CD4-positive, alpha-beta memory T cell (primary cell): ENCODE measurements around the gene ASCC3. TPM values are rescaled to one million over a fixed set of nuclear protein-coding genes. Genes with fewer than 3 reads are reported as not detected.
"Not testable (repeated sequence)": the region's sequence is repeated elsewhere in the genome, so short reads cannot be mapped to it uniquely, and the experiment has no call there.

Source experiments
- CTCF ChIA-PET: fragments of 350-600 bp; sonication (Branson Sonifier 250); formaldehyde crosslinking; loops from one replicate; lab custom pipeline; 2021; ENCODE audit warnings: inconsistent platforms; ENCODE audit not compliant: partially characterized antibody; lab: Charles Lee
- POLR2A ChIA-PET: fragments of 350-600 bp; sonication (Branson Sonifier 250); formaldehyde crosslinking; loops from one replicate; lab custom pipeline; 2021; ENCODE audit not compliant: partially characterized antibody; lab: Charles Lee
- DNase-seq, 5 donors: peaks; one replicate each; pipeline versions ENCODE4 v3.0.0 to v3.0.0-alpha.2; 2020 to 2022; ENCODE audit warnings: mixed read lengths in 1 of 5
- H3K27ac ChIP-seq: one replicate; pipeline ENCODE4 v1.7.0; 2013; ENCODE audit warnings: low read depth, low read length
- H3K27me3 ChIP-seq: 2 replicates; pipeline ENCODE4 v1.7.0; 2013; ENCODE audit warnings: mild to moderate bottlenecking, low read length, moderate library complexity; ENCODE audit not compliant: insufficient read depth
- H3K36me3 ChIP-seq: 2 replicates; pipeline ENCODE4 v1.7.0; 2013; ENCODE audit warnings: mild to moderate bottlenecking, low read length, moderate library complexity; ENCODE audit not compliant: insufficient read depth
- H3K4me1 ChIP-seq: 2 replicates; pipeline ENCODE4 v1.7.0; 2013; ENCODE audit warnings: mild to moderate bottlenecking, low read length, moderate library complexity; ENCODE audit not compliant: insufficient read depth
- H3K4me3 ChIP-seq, 2 donors: one replicate each; pipeline ENCODE4 v1.7.0; 2013; ENCODE audit warnings: low read length in 2 of 2, mild to moderate bottlenecking in 1 of 2
- H3K9me3 ChIP-seq, 2 donors: one replicate each; pipeline ENCODE4 v1.7.0; 2013; ENCODE audit warnings: low read length in 2 of 2, control low read depth in 1 of 2; ENCODE audit not compliant: control insufficient read depth in 1 of 2
- H3K27ac Mint-ChIP-seq, 7 donors: one replicate each; pipeline ENCODE4 v1.8.0; 2020 to 2021; ENCODE audit warnings: mixed read lengths in 7 of 7, mild to moderate bottlenecking in 6 of 7, inconsistent platforms in 3 of 7, moderate library complexity in 3 of 7
- H3K27me3 Mint-ChIP-seq, 2 donors: one replicate each; pipeline ENCODE4 v1.8.0; 2020 to 2021; ENCODE audit warnings: mixed read lengths in 2 of 2
- H3K36me3 Mint-ChIP-seq, 2 donors: one replicate each; pipeline ENCODE4 v1.8.0; 2020 to 2021; ENCODE audit warnings: mixed read lengths in 2 of 2, inconsistent platforms in 1 of 2, mild to moderate bottlenecking in 1 of 2
- H3K4me1 Mint-ChIP-seq, 4 donors: one replicate each; pipeline ENCODE4 v1.8.0; 2020 to 2021; ENCODE audit warnings: mixed read lengths in 4 of 4, mild to moderate bottlenecking in 1 of 4
- H3K4me3 Mint-ChIP-seq, 8 donors: one replicate each; pipeline ENCODE4 v1.8.0; 2020 to 2021; ENCODE audit warnings: mixed read lengths in 8 of 8, mild to moderate bottlenecking in 7 of 8, moderate library complexity in 6 of 8, inconsistent platforms in 3 of 8
- H3K9me3 Mint-ChIP-seq, 8 donors: one replicate each; pipeline ENCODE4 v1.8.0; 2020 to 2021; ENCODE audit warnings: mixed read lengths in 8 of 8, mild to moderate bottlenecking in 5 of 8, inconsistent platforms in 3 of 8, moderate library complexity in 1 of 8
- intact Hi-C: fragments of 100-400 bp; cut with micrococcal nuclease; formaldehyde crosslinking; loops from one replicate; pipeline ENCODE4 v1.15.1; 2023
- polyA plus RNA-seq, 2 donors: library from polyadenylated mRNA; unstranded; fragments of 300-500 nt; fragmentation: Illumina TruSeq; gene quantifications; one replicate each; pipeline ENCODE4 v1.2.3, GENCODE V29; 2021
- total RNA-seq, 2 experiments: library from RNA; stranded (reverse); gene quantifications; one replicate each; pipeline ENCODE4 v1.2.3, GENCODE V29; 2021

The ASCC3 gene
- total and polyA plus RNA-seq, 4 experiments from 2014 or later = 13.0 to 57.9 (median 43.1) TPM

GRCh38 chr6:100657678-100658330 lies 223.3 kb downstream of the ASCC3 start:
- CTCF ChIA-PET = interaction anchor here (1.7 kb wide), 1 partner anchor 656 kb away, joined by 8 read pairs; no protein-coding TSS in a partner anchor
- no peaks in the 10 kb centered on the region for H3K27me3 Mint-ChIP-seq

GRCh38 chr6:100641147-100641546 lies 240.0 kb downstream of the ASCC3 start:
- not testable (repeated sequence) for H3K4me1 Mint-ChIP-seq, DNase-seq

More at GRCh38 chr6:100657678-100658330, 223.3 kb downstream of the ASCC3 start:
- no peak for DNase-seq
- Mint-ChIP-seq H3K4me1 (peaks cover 0 to under 1% (median 0%) of the 10 kb centered on the region in 4 donors), H3K27ac (no peak overlapping the region), H3K4me3 (no peak overlapping the region), H3K9me3 (no peaks in the 10 kb centered on the region), H3K36me3 (peaks cover 10 to 23% of the 10 kb centered on the region in 2 donors)
- Histone ChIP-seq H3K9me3 (no peaks in the 10 kb centered on the region), H3K4me1 (no peaks in the 10 kb centered on the region), H3K4me3 (no peak overlapping the region), H3K27ac (no peak overlapping the region), H3K27me3 (no peaks in the 10 kb centered on the region), H3K36me3 (peaks cover 7% of the 10 kb centered on the region)
- intact Hi-C loops = no loop called here
- POLR2A ChIA-PET = no interaction called here

GRCh38 chr6:100633096-100633777 lies 247.9 kb downstream of the ASCC3 start:
- no peak for DNase-seq
- Mint-ChIP-seq H3K4me3 (no peak overlapping the region), H3K27me3 (no peaks in the 10 kb centered on the region), H3K9me3 (peaks cover 0 to 3% (median 0%) of the 10 kb centered on the region in 8 donors), H3K36me3 (peaks cover 36 to 37% of the 10 kb centered on the region in 2 donors), H3K4me1 (peaks cover 0 to 6% (median 0%) of the 10 kb centered on the region in 4 donors), H3K27ac (no peak overlapping the region)
- Histone ChIP-seq H3K4me1 (no peaks in the 10 kb centered on the region), H3K27me3 (no peaks in the 10 kb centered on the region), H3K9me3 (no peaks in the 10 kb centered on the region), H3K27ac (no peak overlapping the region), H3K36me3 (no peaks in the 10 kb centered on the region), H3K4me3 (no peak overlapping the region)
- intact Hi-C loops = no loop called here
- ChIA-PET POLR2A (no interaction called here), CTCF (no interaction called here)

More at GRCh38 chr6:100641147-100641546, 240.0 kb downstream of the ASCC3 start:
- H3K27me3 ChIP-seq, H3K36me3 ChIP-seq, H3K27me3 Mint-ChIP-seq, H3K9me3 ChIP-seq, H3K4me3 ChIP-seq, H3K4me3 Mint-ChIP-seq, H3K27ac Mint-ChIP-seq, H3K4me1 ChIP-seq, POLR2A ChIA-PET, H3K9me3 Mint-ChIP-seq, H3K27ac ChIP-seq, intact Hi-C loops, CTCF ChIA-PET: not testable (repeated sequence)
- H3K36me3 Mint-ChIP-seq = peaks cover 72 to 80% of the 10 kb centered on the region in 2 donors

- POLR2A ChIA-PET = no interaction called here
- intact Hi-C loops = no loop called here
- Mint-ChIP-seq H3K9me3 (no peaks in the 10 kb centered on the region), H3K4me1 (no peaks in the 10 kb centered on the region), H3K27me3 (no peaks in the 10 kb centered on the region), H3K4me3 (no peak overlapping the region), H3K36me3 (peaks cover 28 to 29% of the 10 kb centered on the region in 2 donors), H3K27ac (no peak overlapping the region)
- Histone ChIP-seq H3K27me3 (no peaks in the 10 kb centered on the region), H3K4me3 (no peak overlapping the region), H3K27ac (no peak overlapping the region), H3K4me1 (no peaks in the 10 kb centered on the region), H3K9me3 (no peaks in the 10 kb centered on the region), H3K36me3 (no peaks in the 10 kb centered on the region)
- no peak for DNase-seq
- CTCF ChIA-PET = no interaction called here
These were observed 250.6 kb downstream of the ASCC3 start for GRCh38 chr6:100630536-100630935.

GRCh38 chr6:100627911-100628758 lies 253.0 kb downstream of the ASCC3 start:
- Histone ChIP-seq H3K4me1 (no peaks in the 10 kb centered on the region), H3K36me3 (no peaks in the 10 kb centered on the region), H3K27ac (no peak overlapping the region), H3K4me3 (no peak overlapping the region), H3K9me3 (no peaks in the 10 kb centered on the region), H3K27me3 (no peaks in the 10 kb centered on the region)
- Mint-ChIP-seq H3K4me1 (no peaks in the 10 kb centered on the region), H3K36me3 (peaks cover 33 to 39% of the 10 kb centered on the region in 2 donors), H3K27me3 (no peaks in the 10 kb centered on the region), H3K4me3 (no peak overlapping the region), H3K9me3 (peaks cover 0 to 3% (median 0%) of the 10 kb centered on the region in 8 donors), H3K27ac (no peak overlapping the region)
- intact Hi-C loops = no loop called here
- ChIA-PET POLR2A (no interaction called here), CTCF (no interaction called here)
- DNase-seq = no peak

- Mint-ChIP-seq H3K36me3 (peaks cover 37 to 45% of the 10 kb centered on the region in 2 donors), H3K9me3 (peaks cover 0 to 7% (median 3%) of the 10 kb centered on the region in 8 donors), H3K27ac (no peak overlapping the region), H3K4me1 (no peaks in the 10 kb centered on the region), H3K4me3 (no peak overlapping the region), H3K27me3 (no peaks in the 10 kb centered on the region)
- DNase-seq = no peak
- ChIA-PET CTCF (no interaction called here), POLR2A (no interaction called here)
- intact Hi-C loops = no loop called here
- no peaks in the 10 kb centered on the region for H3K9me3 ChIP-seq
- no peaks in the 10 kb centered on the region for H3K4me1 ChIP-seq
- no peaks in the 10 kb centered on the region for H3K27me3 ChIP-seq
- no peak overlapping the region for H3K27ac ChIP-seq
- no peak overlapping the region for H3K4me3 ChIP-seq
- H3K36me3 ChIP-seq = no peaks in the 10 kb centered on the region
These were observed 254.4 kb downstream of the ASCC3 start for GRCh38 chr6:100626721-100627120.
